HG02840 (cell line): Measurements from ENCODE around the gene P3H4.
"Not testable (repeated sequence)": the region's sequence is repeated elsewhere in the genome, so short reads cannot be mapped to it uniquely, and the experiment has no call there.

Experiments used
- ATAC-seq: cut with Tn5 transposase; IDR thresholded peaks from one replicate; pipeline ENCODE4 v1.9.1; 2021; ENCODE audit warnings: mild to moderate bottlenecking, moderate library complexity, moderate number of reproducible peaks; ENCODE audit not compliant: unreplicated experiment, low FRiP score

P3H4 gene

DNA sequence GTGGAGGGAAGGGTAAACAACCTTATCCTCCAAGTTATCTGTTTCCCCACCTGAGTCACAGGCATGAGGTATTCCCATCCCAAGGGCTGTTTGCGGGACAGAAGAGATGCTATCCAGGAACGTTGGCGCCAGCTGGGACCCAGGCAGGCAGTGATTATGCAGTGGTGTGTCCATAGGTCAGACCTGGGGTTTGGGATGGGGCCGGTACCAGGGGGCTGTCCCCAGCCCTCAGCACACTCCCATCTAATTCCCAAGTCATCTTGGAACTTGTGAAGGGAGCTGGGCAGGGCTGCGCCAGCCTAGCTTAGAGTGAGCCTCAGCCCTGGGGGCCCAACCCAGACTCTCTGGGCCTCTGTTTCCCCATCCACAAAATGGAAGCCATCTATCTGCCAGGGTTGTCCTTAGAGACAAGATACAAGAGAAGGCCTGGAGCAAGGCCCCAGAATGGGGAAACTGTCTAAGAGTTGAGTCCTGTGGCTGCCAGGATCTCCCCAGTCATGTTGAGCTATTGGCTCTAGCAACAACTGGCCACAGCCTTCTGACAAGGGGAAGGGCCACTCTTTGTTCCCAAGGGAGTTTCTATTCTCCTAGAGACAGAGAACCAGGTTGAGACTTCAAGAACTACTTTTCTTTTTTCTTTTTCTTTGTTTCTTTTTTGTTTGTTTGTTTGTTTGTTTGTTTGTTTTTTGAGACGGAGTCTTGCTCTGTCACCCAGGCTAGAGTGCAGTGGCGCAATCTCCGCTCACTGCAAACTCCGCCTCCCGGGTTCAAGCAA, 15.4 kb downstream of the P3H4 start:
- no peak for ATAC-seq

DNA sequence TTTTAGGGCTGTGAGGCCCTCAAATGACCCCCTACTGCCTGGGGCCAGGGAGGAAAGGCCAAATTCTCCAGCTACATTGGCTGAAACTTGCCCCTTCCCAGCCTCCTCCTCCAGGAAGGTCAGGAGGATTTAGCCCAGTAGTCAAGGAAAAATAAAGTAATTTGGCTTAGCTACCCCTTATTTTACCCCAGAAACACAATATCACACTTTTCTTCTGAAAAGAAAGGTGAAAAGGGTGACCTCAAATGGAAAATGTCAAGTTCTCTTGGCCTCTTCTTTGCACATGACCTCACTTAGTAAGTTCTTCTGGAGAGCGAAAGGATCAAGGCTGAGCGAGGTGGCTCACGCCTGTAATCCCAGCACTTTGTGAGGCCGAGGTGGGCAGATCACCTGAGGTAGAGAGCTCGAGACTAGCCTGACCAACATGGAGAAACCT, 17.2 kb downstream of the P3H4 start:
- ATAC-seq: no peak

- no peak for ATAC-seq
These were observed 17.8 kb downstream of the P3H4 start for GRCh38 chr17:41793784-41794539.

- no peak for ATAC-seq
These were observed 18.6 kb downstream of the P3H4 start for GRCh38 chr17:41792845-41793783.

DNA sequence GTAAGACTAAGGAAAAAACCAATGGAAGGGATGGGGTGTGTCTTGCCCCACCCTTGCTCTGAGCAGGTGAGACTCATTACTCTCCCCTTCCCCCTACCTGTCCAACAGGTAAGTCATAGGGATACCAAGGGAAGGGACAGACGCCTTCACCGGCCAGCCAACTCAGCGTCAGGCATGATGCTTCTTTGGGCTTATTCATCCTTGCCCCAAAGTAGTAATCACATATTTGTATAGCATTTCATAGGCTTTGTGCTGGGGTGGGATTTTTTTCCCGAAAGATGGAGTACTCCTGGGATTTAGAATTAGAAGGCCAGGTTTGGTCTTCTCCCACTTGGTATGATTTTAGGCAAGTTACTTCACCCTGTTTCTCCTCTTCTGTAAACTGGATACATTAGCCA, 24.7 kb downstream of the P3H4 start:
- ATAC-seq: no peak

GRCh38 chr17:41786227-41787020, 25.3 kb downstream of the P3H4 start, which contains the start of gene JUP:
JUP (minus strand) TSS chr17:41786711; CDS start chr17:41771854, 14,857 bp downstream.
- peak; percentile 58 for ATAC-seq

DNA sequence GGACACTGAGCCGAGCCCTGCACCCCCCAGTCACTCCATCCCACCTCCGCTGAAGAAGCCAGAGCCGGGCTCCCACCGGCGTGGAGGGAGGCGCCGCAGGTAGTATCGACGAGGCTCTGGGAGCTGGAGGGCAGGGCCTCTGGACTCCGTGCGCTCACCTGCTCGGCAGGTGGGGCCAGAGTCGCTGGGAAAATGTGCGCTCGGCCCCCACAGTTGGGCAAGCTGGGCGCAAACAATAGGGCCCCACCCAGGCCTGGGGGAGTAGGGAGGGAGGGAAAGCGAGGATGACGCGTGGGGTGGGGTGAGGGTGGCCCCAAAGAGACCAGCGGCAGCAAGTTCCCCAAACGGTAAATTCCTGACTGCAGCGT, 25.9 kb downstream of the P3H4 start:
- no peak for ATAC-seq

- no peak for ATAC-seq
These were observed 26.5 kb downstream of the P3H4 start for GRCh38 chr17:41785091-41785858.

DNA sequence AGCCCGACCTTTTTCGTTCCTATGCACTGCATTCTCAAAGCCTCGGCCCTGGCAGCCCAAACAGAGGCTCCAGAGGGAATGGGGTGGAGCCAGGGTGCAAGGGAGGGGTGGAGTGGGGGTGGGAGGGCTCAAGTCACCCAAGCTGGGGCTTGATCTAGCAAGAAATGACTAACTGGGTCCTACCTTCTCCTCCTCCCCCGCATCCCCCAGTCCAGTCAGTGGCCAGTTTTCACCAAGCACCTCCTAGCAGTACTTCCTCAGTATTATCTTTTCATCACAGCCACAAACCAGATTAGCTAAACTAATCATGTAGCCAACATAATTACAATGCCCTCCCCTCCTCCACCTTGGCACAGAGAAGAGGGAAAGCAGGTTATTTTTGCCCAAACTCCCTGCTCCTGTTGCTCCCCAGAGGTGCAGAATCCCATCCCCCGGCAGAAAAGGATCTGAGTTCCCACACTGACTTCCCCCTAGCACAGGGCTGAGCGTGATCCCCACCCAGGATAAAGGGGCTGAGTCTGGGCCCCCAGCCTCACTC, 27.5 kb downstream of the P3H4 start:
- ATAC-seq: no peak

- no peak for ATAC-seq
These were observed 29.6 kb downstream of the P3H4 start for GRCh38 chr17:41782142-41782541.

DNA sequence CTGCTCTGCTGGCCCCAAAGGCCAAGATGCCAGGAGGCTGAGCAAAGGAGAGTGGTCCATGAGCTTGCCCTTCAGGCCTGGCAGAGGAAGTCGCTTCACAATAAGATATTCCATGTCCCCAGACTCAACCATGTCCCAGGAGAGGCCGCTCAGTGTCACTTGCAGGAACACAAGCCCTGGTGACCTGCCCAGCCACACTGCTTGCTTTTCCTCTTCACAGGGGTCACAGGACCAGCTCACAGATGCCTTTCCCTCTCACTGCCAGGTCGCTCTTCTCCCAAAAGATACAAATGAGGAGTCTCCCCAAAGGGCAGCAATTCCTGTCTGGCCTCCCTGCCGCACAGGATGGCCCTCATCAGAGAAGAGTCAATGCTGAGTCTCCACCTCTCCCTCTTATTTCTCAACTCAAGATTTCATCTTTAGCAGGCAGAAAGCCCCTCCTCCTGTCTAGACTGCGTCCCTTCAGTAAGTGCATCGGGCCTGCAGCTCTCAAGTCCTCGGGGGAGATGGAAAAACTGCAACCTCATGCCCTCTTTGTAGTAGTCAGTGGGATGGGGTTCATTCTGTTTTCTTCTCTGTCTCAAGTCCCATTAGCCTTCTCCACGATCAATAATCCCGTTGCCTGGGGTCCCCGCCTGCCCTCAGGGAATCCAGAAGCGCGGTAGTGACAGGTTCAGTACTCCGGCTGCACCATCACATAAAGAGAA, 30.2 kb downstream of the P3H4 start:
- ATAC-seq: no peak

DNA sequence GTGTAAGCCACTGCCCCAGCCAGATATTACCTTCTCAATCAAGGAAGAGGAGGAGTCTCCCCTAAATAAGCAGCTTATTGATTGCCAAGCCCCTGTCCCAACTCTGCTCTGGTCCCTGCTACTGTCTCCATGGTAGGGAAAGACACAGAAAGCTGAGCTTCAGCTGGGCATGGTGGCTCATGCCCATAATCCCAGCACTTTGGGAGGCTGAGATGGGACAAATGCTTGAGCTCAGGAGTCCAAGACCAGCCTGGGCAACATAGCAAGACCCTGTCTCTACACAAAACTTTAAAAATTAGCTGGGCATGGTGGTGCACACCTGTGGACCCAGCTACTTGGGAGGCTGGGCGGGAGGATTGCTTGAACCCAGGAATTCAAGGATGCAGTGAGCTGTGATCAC, 31.8 kb downstream of the P3H4 start:
- ATAC-seq: no peak

GRCh38 chr17:41777574-41778188, 34.1 kb downstream of the P3H4 start:
- ATAC-seq: no peak

GRCh38 chr17:41777157-41777573, 34.6 kb downstream of the P3H4 start:
- ATAC-seq: no peak

GRCh38 chr17:41776262-41776900, 35.4 kb downstream of the P3H4 start:
- ATAC-seq: not testable (repeated sequence)

DNA sequence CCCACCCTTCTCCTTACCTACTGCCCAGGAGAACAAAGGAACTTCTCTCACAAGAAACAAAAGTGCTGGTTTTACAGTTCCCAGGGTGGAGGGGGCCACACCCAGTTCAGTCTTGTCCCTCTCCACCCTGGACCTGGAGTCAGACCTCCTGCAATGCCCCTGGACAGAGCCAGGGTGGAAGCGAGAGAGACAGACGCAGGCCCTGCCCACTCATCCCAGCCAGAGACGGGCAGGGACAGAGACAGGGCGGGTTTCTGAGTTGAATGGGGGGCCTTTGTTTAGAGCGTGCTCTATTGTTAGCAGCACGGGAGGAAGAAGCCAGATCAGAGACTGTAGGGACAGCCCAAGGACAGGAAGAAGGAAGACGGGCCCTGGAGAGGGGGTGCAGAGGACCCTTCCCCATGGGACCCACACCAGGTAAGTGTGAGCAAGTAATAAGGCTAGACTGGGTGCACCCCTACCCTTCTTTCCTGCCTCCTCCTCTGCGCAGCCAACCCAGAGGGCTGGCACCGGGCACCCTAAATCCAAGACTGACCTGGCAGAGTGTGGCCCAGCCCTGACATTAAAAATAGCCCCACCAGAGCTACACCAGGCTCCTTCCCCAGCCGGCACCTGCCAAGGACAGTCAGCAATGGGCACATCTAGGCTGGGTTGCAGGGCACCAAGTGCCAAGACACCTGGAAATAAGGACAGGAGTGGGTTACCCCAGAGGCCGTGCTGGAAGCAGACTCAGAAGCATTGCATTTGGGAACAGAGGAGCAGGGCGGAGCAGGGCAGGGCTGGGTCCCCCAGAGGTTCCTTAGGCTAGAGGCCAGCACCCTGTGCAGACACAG, 36.1 kb downstream of the P3H4 start:
- ATAC-seq: no peak
